IPS DF 4.7 (cell line): ENCODE results near the gene IL36RN.

Experiments used
- DNase-seq: peaks from one replicate; pipeline ENCODE4 v3.0.0-alpha.2; 2013; ENCODE audit warnings: low spot score; ENCODE audit errors: extremely low read depth

IL36RN gene

DNA sequence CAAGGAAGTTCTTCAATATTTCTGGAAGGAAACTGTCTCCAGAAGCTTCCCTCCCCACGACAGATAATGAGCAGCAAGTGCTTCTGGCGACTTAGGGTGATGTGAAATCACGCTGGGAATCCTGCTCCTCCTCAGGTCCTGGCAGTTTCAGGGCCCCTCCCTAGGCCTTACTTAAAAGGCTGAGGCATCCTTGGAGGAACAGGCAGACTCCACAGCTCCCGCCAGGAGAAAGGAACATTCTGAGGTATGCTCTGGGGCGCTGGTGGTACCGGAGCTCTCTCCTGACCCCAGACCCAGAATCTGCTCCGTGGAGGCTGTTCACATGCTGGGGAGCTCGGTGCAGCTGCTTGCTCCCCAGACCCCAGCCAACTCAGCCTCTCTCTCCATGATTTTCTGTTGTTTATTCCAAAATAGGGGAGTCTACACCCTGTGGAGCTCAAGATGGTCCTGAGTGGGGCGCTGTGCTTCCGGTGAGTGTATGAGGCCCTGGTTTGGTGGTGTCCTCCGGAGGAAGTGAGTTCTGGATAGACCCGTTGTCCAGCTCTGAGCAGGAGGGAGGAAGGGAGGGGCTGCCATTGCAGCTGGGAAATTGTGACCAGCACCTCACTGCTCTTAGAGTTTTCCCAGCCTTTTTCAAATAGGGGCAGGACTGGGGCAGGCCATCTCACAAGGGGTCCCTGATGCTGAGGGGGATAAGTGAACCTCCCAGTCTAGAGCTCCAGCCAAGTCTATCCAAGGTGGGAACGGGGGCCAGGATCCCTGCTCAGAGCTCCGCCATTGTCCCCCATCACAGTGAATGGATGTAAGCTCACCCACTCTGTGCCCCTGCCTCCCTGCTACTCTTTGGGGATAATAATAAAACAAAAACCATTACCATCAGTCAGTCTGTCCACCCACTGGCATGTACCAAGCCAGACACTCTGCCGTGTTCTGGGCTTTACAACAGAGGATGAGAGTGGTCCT is at the start of gene IL36RN:
TSS of gene IL36RN (plus strand) at position 201 of the 963 bp plus-strand sequence. CDS start at position 442, 241 bp downstream.
- DNase-seq: no peak

DNA sequence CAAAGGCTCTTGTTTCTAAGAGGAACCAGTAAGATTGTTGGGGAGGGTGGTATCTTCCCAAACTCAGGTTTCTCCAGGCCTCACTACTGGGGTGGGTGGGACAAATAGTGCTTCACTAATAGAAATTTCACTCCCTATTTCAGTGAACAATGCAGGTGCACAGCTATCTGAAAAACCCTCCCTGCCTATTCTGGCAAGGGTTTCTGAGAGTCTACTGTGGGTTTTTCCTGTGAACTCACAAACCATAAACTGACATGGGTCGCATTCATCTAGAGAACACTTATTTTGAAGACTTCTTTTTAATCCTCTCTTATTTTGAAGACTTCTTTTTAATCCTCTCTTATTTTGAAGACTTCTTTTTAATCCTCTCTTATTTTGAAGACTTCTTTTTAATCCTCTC is 49.4 kb upstream of the IL36RN start:
- DNase-seq: no peak

DNA sequence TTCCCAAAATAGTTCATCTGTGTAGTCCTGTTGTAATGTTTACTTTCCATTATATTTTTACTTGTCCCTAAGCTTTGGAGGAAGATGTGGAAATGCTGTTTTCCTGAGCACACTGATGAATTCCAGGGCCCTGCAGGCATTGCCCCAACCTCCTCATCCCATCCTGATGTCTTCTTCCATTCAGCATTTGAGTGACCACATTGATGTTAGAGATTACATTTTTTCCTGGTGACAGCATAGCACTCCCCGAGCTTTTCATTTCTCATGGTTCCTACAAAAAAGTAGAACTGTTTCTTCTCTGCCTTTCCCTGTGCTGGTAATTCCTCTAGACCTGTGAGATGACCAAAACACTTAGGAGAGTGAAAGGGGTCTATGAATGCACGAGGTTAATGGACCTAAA is 48.9 kb upstream of the IL36RN start:
- DNase-seq: no peak

DNA sequence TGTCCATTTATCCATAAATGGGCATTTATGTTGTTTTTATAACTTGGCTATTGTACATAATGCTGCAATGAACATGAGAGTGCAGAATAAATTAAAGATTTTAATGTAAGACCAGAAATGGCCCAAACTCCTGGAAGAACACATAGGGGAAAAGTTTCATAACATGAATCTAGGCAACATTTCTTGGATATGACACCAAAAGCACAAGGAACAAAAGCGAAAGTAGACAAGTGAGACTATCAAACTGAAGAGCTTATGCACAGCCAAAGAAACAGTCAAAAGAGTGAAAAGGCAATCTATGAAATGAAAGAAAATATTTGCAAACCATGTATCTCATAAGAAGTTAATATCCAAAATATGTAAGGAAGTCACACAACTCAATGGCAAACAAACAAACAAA is 47.9 kb upstream of the IL36RN start:
- no peak for DNase-seq

DNA sequence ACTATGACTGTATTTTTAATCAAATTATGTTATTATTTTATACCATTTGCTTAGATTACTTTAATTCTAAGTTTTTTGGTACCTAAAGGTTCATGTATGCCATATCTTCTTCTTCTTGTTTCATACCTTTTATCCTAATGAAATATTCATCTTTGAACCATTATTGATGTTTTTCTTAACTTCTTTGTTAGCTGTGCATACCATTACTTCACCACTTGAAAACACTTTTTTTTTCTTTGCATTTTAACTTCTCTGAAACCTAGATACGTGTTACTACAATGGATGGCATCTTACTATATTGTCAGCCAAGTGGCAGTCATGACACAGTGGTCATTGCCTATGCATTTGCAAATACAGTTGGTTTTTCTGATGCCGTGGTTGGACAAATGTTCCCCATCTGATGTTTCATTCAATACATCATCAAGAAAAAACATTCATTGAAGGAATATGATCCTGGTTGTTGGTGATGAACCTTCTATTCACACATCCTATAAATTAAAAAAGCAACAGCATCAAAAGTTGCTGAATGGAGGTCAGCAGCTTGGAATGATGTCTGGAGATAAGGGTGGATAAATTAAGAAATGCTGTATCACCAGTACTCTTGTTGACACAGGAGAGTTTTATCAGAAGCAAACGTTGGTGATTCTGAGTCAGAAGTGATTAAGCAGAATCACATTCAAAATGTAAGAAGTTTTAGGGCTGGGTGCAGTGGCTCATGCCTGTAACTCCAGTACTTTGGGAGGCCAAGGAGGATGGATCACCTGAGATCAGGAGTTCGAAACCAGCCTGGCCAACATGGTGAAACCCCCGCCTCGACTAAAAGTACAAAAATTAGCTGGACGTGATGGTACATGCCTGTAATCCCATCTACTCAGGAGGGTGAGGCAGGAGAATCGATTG is 46.3 kb upstream of the IL36RN start:
- no peak for DNase-seq

DNA sequence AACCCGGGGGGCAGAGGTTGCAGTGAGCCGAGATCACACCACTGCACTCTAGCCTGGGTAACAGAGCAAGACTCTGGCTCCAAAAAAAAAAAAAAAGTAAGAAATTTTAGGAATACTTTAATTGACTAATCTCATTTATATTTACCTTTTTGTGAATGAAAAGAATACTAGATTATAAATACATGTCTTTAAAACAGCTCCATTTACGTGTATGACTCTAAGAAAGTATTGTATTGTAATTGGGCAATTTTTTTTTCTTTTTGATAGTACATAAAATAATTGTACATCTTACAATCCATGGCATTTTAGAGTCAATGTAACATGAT is 45.7 kb upstream of the IL36RN start:
- no peak for DNase-seq

DNA sequence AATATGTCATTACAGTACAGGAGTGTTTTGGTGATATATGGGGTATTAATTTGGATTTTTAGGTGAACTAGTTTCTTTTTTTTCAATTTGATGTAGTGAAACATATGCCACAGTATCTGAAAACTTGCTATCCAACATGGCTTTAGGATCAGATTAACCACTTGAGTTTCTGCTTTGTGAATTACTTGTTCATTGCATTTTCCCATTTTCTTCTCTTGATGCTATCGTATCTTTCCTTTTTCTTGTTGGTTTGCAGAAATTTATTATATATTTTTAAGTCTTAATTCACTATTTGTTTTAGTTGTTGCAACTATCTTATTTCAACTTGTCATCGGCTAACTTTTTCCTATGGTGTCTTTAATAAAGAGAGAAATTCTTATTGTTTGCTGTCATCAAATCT is 44.9 kb upstream of the IL36RN start:
- DNase-seq: no peak

DNA sequence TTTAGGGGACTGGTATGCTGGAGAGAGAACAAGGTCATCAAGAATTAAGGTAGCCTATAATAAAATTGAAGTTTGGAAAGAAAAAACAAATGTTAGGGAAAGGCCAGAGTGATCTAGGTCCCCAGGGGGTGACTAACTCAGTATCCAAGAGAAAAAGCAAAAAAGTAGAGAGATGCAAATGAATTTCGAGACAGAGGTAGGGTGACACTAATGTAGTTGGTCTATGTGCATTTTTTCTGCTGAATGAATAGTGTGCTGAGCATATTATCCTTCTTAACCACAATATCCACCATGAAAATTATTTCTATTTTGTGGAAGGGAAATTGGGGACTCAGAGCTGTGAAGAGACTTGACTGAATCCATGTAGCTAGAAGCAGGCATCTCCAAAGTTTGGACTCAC is 44.0 kb upstream of the IL36RN start:
- no peak for DNase-seq

DNA sequence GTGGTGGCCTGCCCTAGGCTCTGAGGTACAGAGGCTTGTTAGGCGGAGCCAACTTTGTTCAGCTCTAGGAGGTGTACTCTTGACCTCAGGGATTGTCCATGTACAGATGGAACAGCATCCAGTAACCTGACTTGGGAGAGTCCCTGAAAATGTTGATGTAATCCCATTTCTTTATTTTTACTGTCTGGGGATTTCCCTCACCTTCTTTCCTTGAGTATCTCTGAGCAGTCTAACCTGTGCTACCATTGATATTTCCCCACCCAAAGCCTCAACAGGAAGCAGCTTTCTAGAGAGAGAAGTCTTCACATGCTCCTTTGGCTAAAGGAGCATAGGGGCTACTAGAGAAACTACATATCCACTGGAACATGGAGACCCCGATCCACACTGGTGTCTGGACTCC is 43.3 kb upstream of the IL36RN start:
- DNase-seq: no peak

DNA sequence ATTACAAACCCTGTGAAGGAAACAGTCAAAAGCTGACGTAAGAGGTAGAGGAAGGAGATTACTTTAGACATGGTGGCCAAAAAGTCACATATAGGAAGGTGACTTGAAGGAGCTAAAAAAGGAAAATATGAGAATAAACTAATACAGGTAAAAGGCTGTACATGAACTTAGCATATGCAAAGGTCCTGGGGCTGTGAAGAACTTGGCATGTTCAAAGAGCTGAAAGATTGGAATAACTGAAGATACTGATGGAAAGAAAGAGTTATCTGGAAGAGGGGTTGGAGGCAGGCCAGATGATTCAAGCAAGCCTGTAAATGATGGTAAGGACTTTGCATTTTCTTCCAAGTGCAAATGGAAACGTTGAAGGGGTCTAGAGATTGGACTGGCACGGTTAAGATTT is 40.5 kb upstream of the IL36RN start:
- no peak for DNase-seq

DNA sequence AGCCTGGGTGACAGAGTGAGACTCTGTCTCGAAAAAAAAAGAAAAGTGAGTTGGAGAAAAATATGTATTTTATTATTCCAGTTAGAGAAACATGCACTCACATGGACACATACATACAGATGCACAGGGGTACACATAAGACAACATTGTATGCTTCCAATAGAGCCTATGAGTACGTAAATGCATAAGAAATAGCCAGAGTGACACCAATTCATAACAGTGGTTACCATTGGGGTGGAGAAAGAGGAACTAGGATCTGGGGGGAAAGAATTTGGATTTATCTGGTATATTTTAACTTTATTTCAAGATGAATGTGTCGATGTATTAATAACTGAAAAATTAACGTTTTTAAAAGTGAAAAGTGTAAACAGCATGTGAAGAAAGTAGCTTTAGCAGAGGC is 37.7 kb upstream of the IL36RN start:
- no peak for DNase-seq

DNA sequence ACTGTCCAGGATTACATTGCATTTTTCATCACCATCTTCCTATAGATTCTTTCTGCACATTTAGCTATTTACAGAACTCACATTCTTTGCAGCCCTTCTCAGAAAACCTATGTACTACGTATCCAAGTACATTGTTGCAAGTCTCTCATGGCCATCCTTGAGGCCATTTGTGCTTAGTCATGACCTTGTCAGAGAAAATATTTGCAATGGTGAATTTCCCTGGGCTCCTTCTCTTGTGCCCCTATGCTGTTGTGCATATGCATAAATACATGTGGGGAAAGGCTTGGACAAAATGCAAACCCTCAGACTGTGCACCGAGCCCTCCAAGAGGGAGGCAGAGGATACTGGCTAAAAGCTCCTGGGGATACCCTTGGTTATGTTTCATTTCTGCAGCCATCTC is 34.2 kb upstream of the IL36RN start:
- DNase-seq: no peak

DNA sequence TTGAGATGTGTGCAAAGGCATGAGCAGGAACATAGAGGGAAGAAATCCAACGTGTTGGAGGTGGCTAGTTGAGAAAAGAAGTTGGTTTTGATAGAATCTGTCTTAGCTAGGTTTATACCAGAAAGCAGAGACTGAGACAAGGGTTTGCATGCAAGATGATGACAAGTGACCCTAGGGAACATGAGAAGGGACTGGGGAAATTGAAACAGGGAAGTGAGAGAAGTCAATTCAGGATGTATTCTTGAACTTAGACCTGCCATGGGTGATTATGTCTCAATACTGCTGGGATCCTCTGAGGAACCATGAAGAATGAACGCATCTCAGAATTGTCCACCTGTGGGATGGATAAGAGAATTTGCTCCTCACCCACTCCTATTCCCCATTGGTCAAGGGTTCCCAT is 33.3 kb upstream of the IL36RN start:
- no peak for DNase-seq

DNA sequence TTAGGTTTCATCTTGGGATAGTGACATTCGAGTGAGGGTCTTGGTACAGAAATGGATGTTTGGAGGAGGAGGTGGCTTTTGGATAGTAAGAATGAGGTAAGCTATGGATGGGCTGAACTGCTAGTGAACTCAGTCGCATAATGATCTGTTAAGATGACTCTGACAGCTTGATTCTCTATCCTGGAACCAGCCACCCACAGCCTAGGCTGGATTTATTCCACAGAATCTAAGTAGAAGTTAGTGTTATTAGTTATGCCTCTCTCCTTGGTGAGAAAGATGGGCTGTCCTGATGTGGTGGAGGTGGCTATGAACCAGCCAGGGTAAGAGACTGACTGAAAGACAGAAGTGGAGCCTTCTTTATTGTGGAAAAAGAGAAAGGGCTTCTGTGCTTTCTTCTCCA is 31.3 kb upstream of the IL36RN start:
- DNase-seq: no peak

DNA sequence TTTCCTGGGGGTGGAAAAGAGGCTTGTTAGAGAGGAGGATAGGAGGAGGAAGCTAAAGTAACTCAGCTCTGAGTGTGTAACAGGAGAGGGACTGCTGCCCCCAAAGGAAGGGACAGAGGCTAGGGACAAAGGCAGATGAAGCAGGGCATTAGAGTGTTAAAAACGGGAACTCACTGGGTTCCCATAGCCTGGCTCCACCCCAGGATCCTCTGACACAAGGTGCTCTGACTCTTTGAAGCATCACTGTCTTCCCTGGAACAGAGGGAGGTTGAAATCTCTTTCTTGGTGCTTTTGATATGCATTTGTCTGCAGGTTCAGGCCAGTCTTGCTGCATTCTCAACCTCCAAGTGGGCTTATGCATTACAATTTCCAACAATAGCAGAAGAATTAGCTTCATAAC is 30.9 kb upstream of the IL36RN start:
- no peak for DNase-seq

DNA sequence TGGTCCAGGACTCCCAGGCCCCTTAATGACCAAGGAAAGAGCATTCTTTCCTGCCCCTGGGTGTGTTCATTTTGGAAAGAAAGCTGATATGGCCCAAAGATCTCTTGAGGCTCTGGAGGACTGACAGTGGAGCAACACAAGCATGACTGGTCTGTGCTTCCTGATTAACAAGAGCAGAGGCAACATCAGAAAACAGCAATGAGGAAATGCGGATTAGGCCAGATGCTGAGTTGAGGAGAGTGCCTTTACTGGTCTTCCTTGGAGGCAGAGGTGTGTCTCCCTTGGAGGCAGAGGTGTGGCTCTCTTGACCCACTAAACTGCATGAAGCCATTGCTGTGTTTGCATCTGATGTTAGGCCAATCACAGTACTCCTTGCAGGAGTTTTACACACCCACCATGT is 26.3 kb upstream of the IL36RN start:
- DNase-seq: no peak

DNA sequence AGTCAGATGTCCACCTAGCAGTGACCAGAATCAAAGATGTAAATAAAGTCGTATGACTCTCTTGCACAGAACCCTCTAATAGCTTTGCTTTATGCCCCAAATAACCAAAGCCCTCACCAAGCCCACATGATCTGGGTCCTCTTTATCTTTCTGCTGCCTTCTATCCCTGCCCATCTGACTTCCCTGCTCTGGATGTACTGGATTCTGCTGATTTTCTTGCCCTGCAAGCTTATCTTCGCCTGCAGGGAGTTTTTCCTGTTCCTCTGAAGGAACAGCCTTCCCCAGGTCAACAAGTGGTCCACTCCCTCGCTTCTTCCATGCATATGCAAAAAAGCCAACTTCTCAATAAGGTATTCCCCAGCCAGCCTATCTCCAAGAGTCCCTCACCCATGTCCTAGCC is 25.0 kb upstream of the IL36RN start:
- no peak for DNase-seq

DNA sequence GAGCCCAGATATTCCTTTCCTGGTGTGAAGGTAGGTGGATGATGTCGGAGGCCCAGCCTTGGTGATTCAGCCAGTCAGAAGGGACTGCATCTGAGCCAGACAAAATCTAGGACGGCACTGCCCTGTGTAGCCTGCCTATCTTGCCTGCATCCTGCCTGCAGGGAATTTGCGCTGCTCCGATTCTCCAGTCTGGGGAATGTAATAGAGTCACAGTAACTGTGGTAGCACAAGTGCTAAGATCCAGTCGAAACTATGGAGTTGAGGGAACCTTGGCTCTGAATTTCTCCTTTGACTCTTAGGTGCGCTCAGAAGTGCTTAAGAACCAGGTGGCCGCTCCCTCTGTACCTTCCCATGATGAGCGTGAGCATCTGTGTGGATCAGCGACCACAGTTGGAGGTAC is 22.2 kb upstream of the IL36RN start:
- no peak for DNase-seq

DNA sequence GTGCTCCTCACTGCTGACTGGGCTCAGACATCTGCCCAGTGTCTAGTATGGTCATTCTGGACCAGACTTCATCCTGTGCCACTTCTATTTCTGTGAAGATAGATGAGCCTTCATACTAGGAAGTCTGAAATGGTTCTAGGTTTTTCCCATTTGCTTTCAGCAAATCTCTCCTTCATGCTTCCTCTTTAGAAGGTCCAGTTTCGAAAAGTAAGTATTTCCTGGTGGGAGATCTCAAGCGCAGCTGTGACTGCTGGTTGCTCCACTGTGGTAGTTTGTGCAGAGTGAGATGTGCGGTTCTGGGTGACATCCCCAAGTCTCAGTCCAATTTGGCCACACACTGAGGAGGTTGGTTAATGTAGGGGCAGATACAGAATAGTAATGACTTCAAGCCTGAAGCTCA is 20.7 kb upstream of the IL36RN start:
- DNase-seq: no peak

DNA sequence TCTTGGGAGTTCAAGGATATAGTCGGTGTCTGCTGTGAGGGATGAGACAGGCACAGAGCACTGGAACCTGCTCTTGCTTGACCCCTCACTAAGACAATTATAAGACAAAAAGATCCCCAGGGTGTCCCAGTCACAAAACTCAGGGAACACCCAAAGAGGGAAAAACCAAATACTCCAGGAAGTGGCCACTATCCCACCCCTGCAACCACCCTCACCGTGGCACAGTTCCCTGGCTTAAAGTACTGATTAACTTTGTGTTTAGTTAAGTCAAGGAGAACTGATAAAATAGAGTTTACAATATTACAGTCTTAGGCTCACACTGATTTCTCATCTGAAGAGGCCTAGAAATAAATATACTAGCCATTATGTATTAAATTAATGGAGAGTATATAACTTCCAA is 19.8 kb upstream of the IL36RN start:
- no peak for DNase-seq

DNA sequence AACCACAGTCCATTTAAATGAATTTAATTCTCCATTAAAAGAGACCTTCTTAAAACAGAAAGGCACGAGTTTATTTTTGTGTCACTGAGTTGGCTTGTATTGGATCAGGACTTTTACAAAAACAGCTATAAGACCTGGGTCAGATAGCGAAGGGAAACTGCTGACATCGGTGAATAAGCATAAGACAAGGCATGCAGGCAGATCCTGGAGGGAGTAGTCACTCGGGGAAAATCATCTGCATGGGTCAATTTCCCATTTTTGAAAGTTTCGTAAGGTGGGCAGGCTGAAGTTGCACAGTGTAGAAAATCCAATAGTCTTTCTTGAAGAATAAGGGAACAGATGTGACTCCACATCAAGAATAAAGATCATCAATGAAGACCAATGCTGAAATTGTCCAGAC is 19.3 kb upstream of the IL36RN start:
- DNase-seq: no peak

DNA sequence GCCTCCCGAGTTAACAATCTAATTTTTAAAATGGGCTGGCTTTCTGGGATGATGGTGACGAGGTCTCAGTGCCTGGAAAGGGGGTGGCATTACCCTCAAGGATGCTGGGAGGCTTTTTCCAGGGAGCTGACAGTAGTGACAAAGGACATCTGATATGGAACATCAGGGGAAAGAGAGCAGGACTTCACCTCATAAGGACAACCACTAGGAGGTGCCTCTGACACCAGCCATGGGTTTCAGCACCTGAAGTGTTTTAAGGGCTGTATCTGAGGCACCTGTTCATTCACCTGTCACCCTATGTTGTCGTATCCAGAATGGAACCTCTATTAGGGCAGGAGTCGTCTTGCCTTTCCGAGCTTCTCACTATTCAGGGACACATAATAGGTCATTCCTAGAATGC is 17.1 kb upstream of the IL36RN start:
- no peak for DNase-seq

DNA sequence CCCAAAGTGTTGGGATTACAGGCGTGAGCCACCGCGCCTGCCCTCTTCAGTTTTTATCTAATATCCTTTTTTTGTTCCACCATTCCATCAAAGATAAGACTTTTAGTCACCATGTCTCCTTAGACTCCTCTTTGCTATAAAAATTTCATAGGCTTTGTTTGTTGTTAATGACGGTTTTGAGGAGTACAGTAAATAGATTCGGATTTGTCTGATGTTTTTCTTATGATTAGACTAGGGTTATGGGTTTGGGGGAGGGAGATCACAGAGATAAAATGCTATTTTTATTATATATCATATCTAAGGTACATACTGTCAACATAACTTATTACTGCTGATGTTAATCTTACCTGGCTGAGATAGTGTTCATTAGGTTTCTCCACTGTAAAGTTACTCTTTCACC is 12.5 kb upstream of the IL36RN start:
- no peak for DNase-seq
